GM18502 (cell line): ENCODE data around the gene RAD51AP1.
A peak's percentile ranks its signal among the peaks of the same experiment; 100 is the strongest.
"Not testable (repeated sequence)": the region's sequence is repeated elsewhere in the genome, so short reads cannot be mapped to it uniquely, and the experiment has no call there.

Source experiments
- ATAC-seq: cut with Tn5 transposase; IDR thresholded peaks from one replicate; pipeline ENCODE4 v1.9.1; 2021; ENCODE audit warnings: mild to moderate bottlenecking; ENCODE audit not compliant: unreplicated experiment, poor library complexity

RAD51AP1 gene, protein sequence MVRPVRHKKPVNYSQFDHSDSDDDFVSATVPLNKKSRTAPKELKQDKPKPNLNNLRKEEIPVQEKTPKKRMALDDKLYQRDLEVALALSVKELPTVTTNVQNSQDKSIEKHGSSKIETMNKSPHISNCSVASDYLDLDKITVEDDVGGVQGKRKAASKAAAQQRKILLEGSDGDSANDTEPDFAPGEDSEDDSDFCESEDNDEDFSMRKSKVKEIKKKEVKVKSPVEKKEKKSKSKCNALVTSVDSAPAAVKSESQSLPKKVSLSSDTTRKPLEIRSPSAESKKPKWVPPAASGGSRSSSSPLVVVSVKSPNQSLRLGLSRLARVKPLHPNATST

GRCh38 chr12:4538207-4539160 is at the start of gene RAD51AP1:
Gene RAD51AP1, plus strand, starts transcription at chr12:4538890. Its CDS starts 50 bp downstream, at chr12:4538940.
- ATAC-seq, result peak; percentile 90

DNA sequence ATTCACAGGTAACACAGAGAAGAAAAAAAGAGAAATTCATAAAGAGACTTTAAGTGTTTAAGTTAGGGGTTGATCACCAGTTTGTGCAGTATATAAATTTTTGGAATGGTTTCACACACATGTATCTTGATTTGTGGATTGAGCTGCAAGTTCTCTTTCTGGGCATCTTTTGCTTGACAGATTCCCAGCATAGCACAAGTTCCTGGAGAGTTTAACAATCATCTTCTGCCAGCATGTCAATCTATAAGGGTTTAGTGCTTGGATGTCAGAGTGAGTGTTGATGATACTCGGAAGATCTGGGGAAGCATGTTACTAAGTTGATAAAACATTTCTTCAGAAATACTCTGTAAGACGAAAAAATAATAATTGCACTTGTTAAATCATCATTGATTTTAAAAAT is 49.1 kb upstream of the RAD51AP1 start:
- no peak for ATAC-seq

- no peak for ATAC-seq
Measured at GRCh38 chr12:4490973-4491372, 47.7 kb upstream of the RAD51AP1 start.

DNA sequence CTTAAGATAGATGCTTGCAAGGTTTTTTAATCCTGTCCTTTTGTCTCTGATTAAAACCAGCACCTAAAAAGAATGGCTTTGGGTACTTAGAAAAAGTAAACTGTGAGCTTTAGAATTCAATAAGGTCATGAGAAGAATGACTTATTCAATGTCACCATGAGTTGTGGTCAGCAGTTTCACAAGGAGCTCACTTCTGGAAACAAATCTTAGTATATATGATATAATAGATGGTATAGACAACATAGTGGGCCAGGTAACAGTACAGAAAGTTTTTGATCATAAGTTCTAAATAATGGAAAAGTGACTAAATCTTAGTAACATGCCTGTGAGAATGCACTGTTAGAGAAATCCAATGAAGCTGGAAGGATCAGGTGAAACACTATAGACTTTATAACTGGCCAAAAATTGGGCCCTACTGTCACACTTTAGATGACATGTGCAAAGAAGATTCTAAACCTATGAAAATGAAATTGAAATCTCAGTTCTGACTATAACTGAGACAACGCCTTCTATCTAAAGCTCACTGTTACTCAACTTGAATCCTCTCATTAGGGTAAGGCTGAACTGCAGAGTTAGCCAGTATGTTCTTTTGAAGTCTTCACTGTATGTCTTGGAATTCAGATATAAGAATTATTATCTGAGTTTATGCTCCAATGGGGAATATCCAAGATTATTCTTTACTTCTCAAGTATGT is 42.4 kb upstream of the RAD51AP1 start:
- ATAC-seq, result peak; percentile 76

- no peak for ATAC-seq
Measured at GRCh38 chr12:4499186-4499585, 39.5 kb upstream of the RAD51AP1 start.

GRCh38 chr12:4505376-4505986 is 33.2 kb upstream of the RAD51AP1 start:
- ATAC-seq, result no peak

GRCh38 chr12:4506430-4506829 is 32.3 kb upstream of the RAD51AP1 start:
- no peak for ATAC-seq

- no peak for ATAC-seq
Measured at GRCh38 chr12:4506870-4507269, 31.8 kb upstream of the RAD51AP1 start.

GRCh38 chr12:4508503-4508902 is 30.2 kb upstream of the RAD51AP1 start:
- ATAC-seq, result not testable (repeated sequence)

DNA sequence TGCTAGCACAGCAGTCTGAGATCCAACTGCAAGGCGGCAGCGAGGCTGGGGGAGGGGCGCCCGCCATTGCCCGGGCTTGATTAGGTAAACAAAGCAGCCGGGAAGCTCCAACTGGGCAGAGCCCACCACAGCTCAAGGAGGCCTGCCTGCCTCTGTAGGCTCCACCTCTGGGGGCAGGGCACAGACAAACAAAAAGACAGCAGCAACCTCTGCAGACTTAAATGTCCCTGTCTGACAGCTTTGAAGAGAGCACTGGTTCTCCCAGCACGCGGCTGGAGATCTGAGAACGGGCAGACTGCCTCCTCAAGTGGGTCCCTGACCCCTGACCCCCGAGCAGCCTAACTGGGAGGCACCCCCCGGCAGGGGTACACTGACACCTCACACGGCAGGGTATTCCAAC is 29.4 kb upstream of the RAD51AP1 start:
- not testable (repeated sequence) for ATAC-seq

DNA sequence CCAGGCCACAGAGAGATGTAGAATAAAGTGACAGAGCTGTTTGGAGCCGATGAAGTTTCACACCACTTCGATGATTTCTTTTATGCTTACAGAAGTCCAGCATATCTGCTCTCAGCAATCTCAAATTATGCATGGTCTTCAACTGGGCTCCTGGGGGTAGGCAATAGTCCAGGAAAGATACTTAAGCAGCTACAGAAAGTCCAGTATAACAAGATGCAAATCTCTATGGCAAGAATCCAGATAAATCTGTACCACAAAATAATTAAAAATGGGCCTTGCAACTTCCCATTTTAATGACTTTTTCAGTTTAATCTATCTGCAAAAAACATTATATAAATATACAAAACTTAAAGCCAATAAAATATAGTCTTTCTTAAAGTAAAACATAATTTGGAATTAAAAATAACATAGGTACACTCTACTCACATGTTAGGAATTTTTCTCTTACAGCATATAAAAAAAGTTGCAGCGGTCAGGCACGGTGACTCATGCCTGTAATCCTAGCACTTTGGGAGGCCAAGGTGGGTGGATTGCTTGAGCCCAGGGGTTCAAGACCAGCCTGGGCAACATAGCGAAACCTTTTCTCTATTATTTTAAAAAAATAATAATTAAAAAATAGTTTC is 20.5 kb upstream of the RAD51AP1 start:
- no peak for ATAC-seq

GRCh38 chr12:4523443-4523842 is 15.2 kb upstream of the RAD51AP1 start:
- ATAC-seq, result not testable (repeated sequence)

- ATAC-seq, result no peak
Measured at GRCh38 chr12:4526923-4527546, 11.7 kb upstream of the RAD51AP1 start.

DNA sequence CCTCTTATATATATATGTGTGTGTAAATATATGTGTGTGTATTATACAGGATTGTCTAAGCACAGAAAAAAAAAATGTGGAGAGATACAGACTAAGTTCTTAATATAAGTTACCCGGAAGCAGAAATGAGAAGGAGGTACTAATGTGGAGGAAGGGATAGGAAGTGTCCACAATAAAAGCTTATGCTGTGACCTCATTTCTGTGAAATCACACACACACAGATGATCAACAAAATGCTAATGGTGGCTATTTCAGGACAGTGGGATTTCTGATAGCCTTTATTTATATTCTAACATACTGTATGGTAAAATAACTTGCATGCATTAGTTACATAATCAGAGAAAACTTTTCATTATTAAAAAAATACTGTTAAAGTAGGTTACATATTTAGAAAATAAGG is 8.5 kb upstream of the RAD51AP1 start:
- no peak for ATAC-seq

DNA sequence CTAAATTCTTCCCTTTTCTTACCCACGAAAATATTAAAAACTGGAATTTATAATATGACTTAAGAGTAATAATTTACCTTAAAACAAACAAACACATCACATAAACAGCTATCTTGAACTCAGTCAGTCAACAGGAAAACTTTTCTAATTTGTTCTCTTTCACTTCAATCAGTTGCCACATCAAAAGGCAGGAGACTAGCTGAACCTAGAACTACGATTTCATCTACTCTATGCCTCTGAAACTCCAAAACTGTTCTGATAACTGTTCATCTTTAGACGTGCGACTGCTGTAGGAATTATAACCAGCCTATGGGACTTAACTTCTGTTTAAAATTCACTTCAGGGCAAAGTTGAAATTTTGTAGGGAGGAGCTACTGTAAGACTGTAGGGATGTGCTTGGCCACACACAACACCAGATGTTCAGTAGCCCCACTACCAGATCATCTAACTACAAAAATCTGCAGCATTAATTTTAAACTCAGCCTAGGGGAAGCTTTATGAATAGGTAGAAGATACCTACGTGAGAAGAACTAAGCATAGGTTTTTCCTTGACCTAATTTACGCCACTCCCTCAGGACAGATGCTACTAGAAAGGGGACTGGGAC is 7.6 kb upstream of the RAD51AP1 start:
- ATAC-seq, result no peak

DNA sequence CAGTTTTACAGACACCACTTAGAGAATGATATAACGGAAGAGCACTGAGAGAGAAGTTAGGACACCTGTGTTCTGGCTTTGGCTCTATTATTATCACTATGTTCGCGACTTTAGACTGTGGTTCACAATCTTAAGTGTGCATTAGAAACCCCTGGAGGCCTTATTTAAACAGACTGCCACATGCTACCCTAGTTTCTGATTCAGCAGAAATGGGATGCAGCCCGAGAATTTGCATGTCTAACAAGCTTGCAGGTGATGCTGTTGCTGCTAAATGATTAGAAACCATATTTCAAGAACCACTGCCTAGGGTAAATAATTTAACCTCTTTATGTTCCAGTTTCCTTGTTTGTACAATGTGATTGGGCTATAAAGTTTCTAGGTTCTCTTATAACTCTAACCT is 3.6 kb upstream of the RAD51AP1 start:
- ATAC-seq, result no peak

GRCh38 chr12:4535871-4536270 is 2.8 kb upstream of the RAD51AP1 start:
- no peak for ATAC-seq

DNA sequence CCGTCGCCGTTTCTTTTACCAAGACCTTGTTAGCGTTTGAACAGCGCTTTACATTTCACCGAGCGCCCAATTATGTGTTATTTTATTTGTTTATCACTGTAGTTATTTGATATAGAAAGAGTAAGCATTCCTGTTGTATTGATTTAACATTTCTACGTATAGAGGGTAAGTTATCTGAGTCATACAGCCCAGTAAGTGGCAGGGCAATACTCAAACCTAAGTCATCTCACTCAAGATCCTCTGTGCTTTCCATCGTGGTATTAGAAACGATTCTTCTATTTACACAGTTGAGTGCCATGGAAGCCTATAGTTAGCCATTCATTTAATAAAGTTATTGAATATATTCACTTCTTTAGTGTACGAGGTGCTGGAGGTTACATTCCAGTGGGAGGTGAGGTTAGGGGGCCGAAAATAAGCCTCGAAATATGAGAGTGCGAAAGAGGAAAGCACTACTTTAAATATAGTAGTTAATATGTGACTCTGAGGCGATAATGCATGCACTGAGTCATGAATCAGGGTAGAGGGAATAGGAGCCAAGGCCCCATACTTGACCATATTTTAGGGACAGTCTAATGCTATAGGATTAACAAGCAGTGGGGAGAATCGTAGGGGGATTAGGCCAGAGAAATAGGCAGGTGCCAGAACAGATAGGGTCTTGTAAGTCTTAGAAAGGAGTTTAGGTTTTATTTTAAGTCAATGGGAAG is 629 bp downstream of the RAD51AP1 start:
- ATAC-seq, result no peak
